Liver (tissue), 9 donors: ENCODE results near the gene DDHD1. TPM values are rescaled to one million over a fixed set of nuclear protein-coding genes. Genes with fewer than 3 reads are reported as not detected.

Experiments
- DNase-seq: peaks from one replicate; pipeline ENCODE4 v3.0.0-alpha.2; 2017; ENCODE audit warnings: low spot score
- H3K27ac ChIP-seq, 2 donors: one replicate each; pipeline ENCODE4 v1.7.0; 2013; ENCODE audit warnings: inconsistent platforms in 2 of 2, low read length in 2 of 2, control low read depth in 1 of 2, low read depth in 1 of 2, mild to moderate bottlenecking in 1 of 2
- H3K27me3 ChIP-seq, 4 donors: one replicate each; pipeline versions ENCODE4 v1.6.1 to v1.7.0; 2013; ENCODE audit warnings: low read length in 3 of 4, inconsistent platforms in 1 of 4, mild to moderate bottlenecking in 1 of 4, moderate library complexity in 1 of 4; ENCODE audit not compliant: control insufficient read depth in 4 of 4, insufficient read depth in 4 of 4
- H3K36me3 ChIP-seq, 4 donors: one replicate each; pipeline versions ENCODE4 v1.6.1 to v1.7.0; 2013; ENCODE audit warnings: low read length in 3 of 4, mild to moderate bottlenecking in 3 of 4, low read depth in 1 of 4, moderate library complexity in 1 of 4; ENCODE audit not compliant: control insufficient read depth in 4 of 4, insufficient read depth in 3 of 4
- H3K4me1 ChIP-seq, 4 donors: one replicate each; pipeline versions ENCODE4 v1.6.1 to v1.7.0; 2013; ENCODE audit warnings: low read length in 3 of 4, mild to moderate bottlenecking in 3 of 4, moderate library complexity in 1 of 4; ENCODE audit not compliant: control insufficient read depth in 4 of 4, insufficient read depth in 4 of 4
- H3K4me3 ChIP-seq, 3 donors: one replicate each; pipeline versions ENCODE4 v1.6.1 to v1.7.0; 2013; ENCODE audit warnings: low read length in 3 of 3, control low read depth in 1 of 3, low read depth in 1 of 3, mild to moderate bottlenecking in 1 of 3
- H3K9ac ChIP-seq, 2 donors: one replicate each; pipeline ENCODE4 v1.7.0; 2013; ENCODE audit warnings: low read length in 2 of 2, mild to moderate bottlenecking in 2 of 2, moderate library complexity in 2 of 2, control low read depth in 1 of 2, low read depth in 1 of 2
- H3K9me3 ChIP-seq, 4 donors: one replicate each; pipeline versions ENCODE4 v1.6.1 to v1.7.0; 2013; ENCODE audit warnings: low read length in 3 of 4; ENCODE audit not compliant: control insufficient read depth in 4 of 4
- ATF3 ChIP-seq: IDR thresholded peaks from 2 replicates; pipeline ENCODE4 v1.6.1; 2016; ENCODE audit warnings: antibody characterized with exemption
- CTCF ChIP-seq: fragments of 150-350 bp; IDR thresholded peaks from 2 replicates; pipeline ENCODE4 v1.5.1; 2017; ENCODE audit warnings: improper control_type of control experiment, low read depth, low read length; ENCODE audit not compliant: missing input control
- EGR1 ChIP-seq, 2 donors: IDR thresholded peaks; 2 replicates each; pipeline ENCODE4 v1.6.1; 2016 to 2018; ENCODE audit warnings: antibody characterized with exemption in 2 of 2, low read depth in 2 of 2
- FOXA2 ChIP-seq: IDR thresholded peaks from 2 replicates; pipeline ENCODE4 v1.6.1; 2016; ENCODE audit warnings: antibody characterized with exemption
- HNF4A ChIP-seq, 2 donors: conservative IDR thresholded peaks; 2 replicates each; pipeline ENCODE4 v1.6.1; 2016; ENCODE audit warnings: antibody characterized with exemption in 2 of 2, mild to moderate bottlenecking in 2 of 2
- HNF4G ChIP-seq: IDR thresholded peaks from 2 replicates; pipeline ENCODE4 v1.6.1; 2016; ENCODE audit warnings: antibody characterized with exemption
- MAX ChIP-seq: IDR thresholded peaks from 2 replicates; pipeline ENCODE4 v1.6.1; 2016; ENCODE audit warnings: antibody characterized with exemption
- NR2F2 ChIP-seq: IDR thresholded peaks from 2 replicates; pipeline ENCODE4 v1.6.1; 2016; ENCODE audit warnings: antibody characterized with exemption
- REST ChIP-seq: IDR thresholded peaks from 2 replicates; pipeline ENCODE4 v1.6.1; 2016; ENCODE audit warnings: antibody characterized with exemption, mild to moderate bottlenecking
- RXRA ChIP-seq, 2 donors: IDR thresholded peaks; 2 replicates each; pipeline ENCODE4 v1.6.1; 2017 to 2018; ENCODE audit warnings: antibody characterized with exemption in 2 of 2, mild to moderate bottlenecking in 1 of 2
- TAF1 ChIP-seq: conservative IDR thresholded peaks from 2 replicates; pipeline ENCODE4 v1.6.1; 2016; ENCODE audit warnings: antibody characterized with exemption, mild to moderate bottlenecking
- YY1 ChIP-seq: IDR thresholded peaks from 2 replicates; pipeline ENCODE4 v1.6.1; 2016; ENCODE audit warnings: antibody characterized with exemption, mild to moderate bottlenecking
- ZBTB33 ChIP-seq: IDR thresholded peaks from 2 replicates; pipeline ENCODE4 v1.6.1; 2016; ENCODE audit warnings: antibody characterized with exemption
- WGBS: extraction: QIAGEN DNeasy Blood & Tissue Kit; methylation state at CpG from one replicate; pipeline ENCODE4 v1.1.7; 2013; 5-methylcytosine and 5-hydroxymethylcytosine counted together
- polyA plus RNA-seq, 2 donors: library from polyadenylated mRNA; stranded (reverse) in 1 of 2; unstranded in 1 of 2; fragments of 200-250 nt in 1 of 2; fragments of >200 nt in 1 of 2; fragmentation: Nextera tagmentation in 1 of 2; extraction: Ambion mirVana in 1 of 2; gene quantifications; one replicate each; pipeline versions ENCODE4 v1.2.1 to v1.2.3, GENCODE V29; 2013 to 2015
- total RNA-seq, 2 donors: library from RNA; depleted of rRNA; stranded (reverse); fragments of >200 nt; gene quantifications; one replicate each; pipeline ENCODE4 v1.2.3, GENCODE V29; 2014
- donor health status: healthy.
- donor health status: healthy.
- donor health status: healthy.
- donor health status: healthy.
- donor health status: healthy.

The DDHD1 gene
- total and polyA plus RNA-seq, 4 donors: 1.3 to 14.3 (median 5.2) TPM

- 91% methylated on average over 3 of the region's 3 CpGs for WGBS
- Histone ChIP-seq H3K4me1 (no peaks in the 10 kb centered on the region), H3K4me3 (no peak overlapping the region), H3K36me3 (no peaks in the 10 kb centered on the region), H3K27ac (no peak overlapping the region), H3K9me3 (no peaks in the 10 kb centered on the region), H3K27me3 (no peaks in the 10 kb centered on the region), H3K9ac (no peak overlapping the region)
- DNase-seq: no peak
- TF ChIP-seq EGR1 (IDR thresholded peaks at IDR 0.05; ENCODE audit: low read depth in 2 of 2): no peak
Measured at GRCh38 chr14:53022593-53022992, 130.5 kb downstream of the DDHD1 start.

- H3K9ac ChIP-seq: no peak overlapping the region
- WGBS: 82% methylated on average over 5 of the region's 5 CpGs
- no peak overlapping the region for H3K27ac ChIP-seq
- TF ChIP-seq REST (no peak), CTCF (no peak), ZBTB33 (no peak), YY1 (no peak), EGR1 (IDR thresholded peaks at IDR 0.05; ENCODE audit: low read depth in 2 of 2) (no peak)
- H3K4me1 ChIP-seq: no peaks in the 10 kb centered on the region
- DNase-seq: no peak
- no peaks in the 10 kb centered on the region for H3K27me3 ChIP-seq
- no peaks in the 10 kb centered on the region for H3K36me3 ChIP-seq
- no peaks in the 10 kb centered on the region for H3K9me3 ChIP-seq
- no peak overlapping the region for H3K4me3 ChIP-seq
Measured at GRCh38 chr14:53020193-53020932, 132.8 kb downstream of the DDHD1 start.

- Histone ChIP-seq H3K9me3 (no peaks in the 10 kb centered on the region), H3K4me1 (no peaks in the 10 kb centered on the region), H3K4me3 (no peak overlapping the region), H3K9ac (no peak overlapping the region), H3K36me3 (no peaks in the 10 kb centered on the region), H3K27me3 (no peaks in the 10 kb centered on the region), H3K27ac (no peak overlapping the region)
- no peak for TF ChIP-seq CTCF
- no peak for TF ChIP-seq NR2F2
- TF ChIP-seq HNF4A (conservative IDR thresholded peaks at IDR 0.05): no peak
- TF ChIP-seq EGR1 (IDR thresholded peaks at IDR 0.05; ENCODE audit: low read depth in 2 of 2): no peak
- no peak for TF ChIP-seq TAF1
- no peak for TF ChIP-seq FOXA2
- TF ChIP-seq HNF4G: no peak
- TF ChIP-seq MAX: no peak
- TF ChIP-seq ATF3: no peak
- TF ChIP-seq RXRA (IDR thresholded peaks at IDR 0.05): no peak
- DNase-seq: no peak
Measured at GRCh38 chr14:53019406-53019805, 133.7 kb downstream of the DDHD1 start.
